CD4-positive, alpha-beta T cell treated with Interferon gamma for 1 hour (primary cell): ENCODE measurements around the gene DENND1A.

Source experiments
- DNase-seq: peaks from one replicate; pipeline ENCODE4 v3.0.0-alpha.2; 2020

The DENND1A gene

GRCh38 chr9:123360161-123361085, 569.5 kb downstream of the DENND1A start:
- DNase-seq: peak; percentile 17

GRCh38 chr9:123359546-123359945, 570.4 kb downstream of the DENND1A start:
- no peak for DNase-seq

- DNase-seq: no peak
Observed at GRCh38 chr9:123359106-123359505, 570.8 kb downstream of the DENND1A start.

- DNase-seq: no peak
Observed at GRCh38 chr9:123358181-123358905, 571.6 kb downstream of the DENND1A start.

- no peak for DNase-seq
Observed at GRCh38 chr9:123357743-123358059, 572.2 kb downstream of the DENND1A start.

GRCh38 chr9:123356851-123357742, 572.8 kb downstream of the DENND1A start:
- no peak for DNase-seq

- no peak for DNase-seq
Observed at GRCh38 chr9:123355761-123356431, 574.0 kb downstream of the DENND1A start, which contains the start of gene CRB2. Gene CRB2, plus strand, starts transcription at chr9:123356197. Its CDS starts 64 bp downstream, at chr9:123356261.

GRCh38 chr9:123354806-123355508, 575.0 kb downstream of the DENND1A start:
- DNase-seq: no peak

- DNase-seq: peak; percentile 46
Observed at GRCh38 chr9:123353984-123354591, 575.8 kb downstream of the DENND1A start.

GRCh38 chr9:123353041-123353440, 576.9 kb downstream of the DENND1A start:
- no peak for DNase-seq

- DNase-seq: no peak
Observed at GRCh38 chr9:123350590-123351310, 579.2 kb downstream of the DENND1A start.

GRCh38 chr9:123349691-123350480, 580.0 kb downstream of the DENND1A start:
- DNase-seq: peak; percentile 50

- no peak for DNase-seq
Observed at GRCh38 chr9:123349033-123349432, 580.9 kb downstream of the DENND1A start.

- no peak for DNase-seq
Observed at GRCh38 chr9:123348317-123348992, 581.5 kb downstream of the DENND1A start.

GRCh38 chr9:123347289-123348060, 582.5 kb downstream of the DENND1A start:
- no peak for DNase-seq

GRCh38 chr9:123346826-123347225, 583.1 kb downstream of the DENND1A start:
- DNase-seq: no peak

GRCh38 chr9:123346026-123346425, 583.9 kb downstream of the DENND1A start:
- no peak for DNase-seq

- no peak for DNase-seq
Observed at GRCh38 chr9:123345567-123345955, 584.4 kb downstream of the DENND1A start.
